Kidney epithelial cell (primary cell): ENCODE measurements around the gene MLLT3. TPM values are rescaled to one million over a fixed set of nuclear protein-coding genes. Genes with fewer than 3 reads are reported as not detected.

Experiments used
- DNase-seq: peaks from one replicate; pipeline ENCODE4 v3.0.0-alpha.2; 2010; ENCODE audit warnings: low read depth
- H3K27me3 ChIP-seq: 2 replicates; pipeline ENCODE4 v1.6.0; 2011; ENCODE audit warnings: low read length; ENCODE audit not compliant: control insufficient read depth, insufficient read depth
- H3K36me3 ChIP-seq: 2 replicates; pipeline ENCODE4 v1.5.1; 2011; ENCODE audit warnings: low read length; ENCODE audit not compliant: control insufficient read depth, insufficient read depth
- H3K4me3 ChIP-seq: 2 replicates; pipeline ENCODE4 v1.5.1; 2011; ENCODE audit warnings: low read depth, mild to moderate bottlenecking, control low read depth, low read length
- CTCF ChIP-seq: IDR thresholded peaks from 2 replicates; pipeline ENCODE4 v1.5.1; 2011; ENCODE audit warnings: mild to moderate bottlenecking, moderate library complexity, low read length, control low read depth, inconsistent platforms; ENCODE audit not compliant: insufficient read depth, poor library complexity, severe bottlenecking
- total RNA-seq: library from RNA; depleted of rRNA; stranded (reverse); fragments of >200 nt; gene quantifications from 2 replicates; pipeline ENCODE4 v1.2.3, GENCODE V29; 2015

MLLT3 gene
- total RNA-seq, 1 donor from 2014 or later = 16.2 TPM

- Histone ChIP-seq H3K36me3 (no peaks in the 10 kb centered on the region), H3K27me3 (no peaks in the 10 kb centered on the region), H3K4me3 (no peak overlapping the region)
- no peak for DNase-seq
- TF ChIP-seq CTCF = no peak
Observed at GRCh38 chr9:20616808-20617207, 5.5 kb downstream of the MLLT3 start.

- DNase-seq = no peak
Observed at GRCh38 chr9:20614602-20615216, 7.6 kb downstream of the MLLT3 start.

GRCh38 chr9:20611691-20612287 is 10.5 kb downstream of the MLLT3 start:
- Histone ChIP-seq H3K36me3 (no peaks in the 10 kb centered on the region), H3K4me3 (no peak overlapping the region), H3K27me3 (no peaks in the 10 kb centered on the region)
- DNase-seq = no peak
- TF ChIP-seq CTCF = peak; percentile 29

More at GRCh38 chr9:20614602-20615216, 7.6 kb downstream of the MLLT3 start:
- Histone ChIP-seq H3K27me3 (no peaks in the 10 kb centered on the region), H3K36me3 (no peaks in the 10 kb centered on the region), H3K4me3 (no peak overlapping the region)
- no peak for TF ChIP-seq CTCF

- no peak for TF ChIP-seq CTCF
- H3K36me3 ChIP-seq = no peaks in the 10 kb centered on the region
- no peak overlapping the region for H3K4me3 ChIP-seq
- H3K27me3 ChIP-seq = no peaks in the 10 kb centered on the region
- DNase-seq = no peak
Observed at GRCh38 chr9:20610591-20610990, 11.7 kb downstream of the MLLT3 start.

GRCh38 chr9:20608582-20608981 is 13.7 kb downstream of the MLLT3 start:
- DNase-seq = no peak
- no peak for TF ChIP-seq CTCF
- H3K4me3 ChIP-seq = no peak overlapping the region
- no peaks in the 10 kb centered on the region for H3K36me3 ChIP-seq
- no peaks in the 10 kb centered on the region for H3K27me3 ChIP-seq

- TF ChIP-seq CTCF = no peak
- no peak overlapping the region for H3K4me3 ChIP-seq
- H3K27me3 ChIP-seq = no peaks in the 10 kb centered on the region
- no peaks in the 10 kb centered on the region for H3K36me3 ChIP-seq
- no peak for DNase-seq
Observed at GRCh38 chr9:20606652-20607051, 15.6 kb downstream of the MLLT3 start.
